Natural killer cell (primary cell): ENCODE data around the gene FANK1. TPM values are rescaled to one million over a fixed set of nuclear protein-coding genes. Genes with fewer than 3 reads are reported as not detected.
"Not testable (repeated sequence)": the region's sequence is repeated elsewhere in the genome, so short reads cannot be mapped to it uniquely, and the experiment has no call there.

Source experiments
- ATAC-seq, 3 donors: fragments of 150-1000 bp in 2 of 3; fragments of 200-7000 bp in 1 of 3; cut with Tn5 transposase; 1 replicate in 1 of 3; 2 replicates in 2 of 3; pipeline ENCODE4 v1.10.0; 2021; ENCODE audit warnings: mild to moderate bottlenecking in 2 of 3, moderate library complexity in 2 of 3
- DNase-seq, 2 donors: peaks; one replicate each; pipeline versions ENCODE4 v3.0.0 to v3.0.0-alpha.2; 2013 to 2021; ENCODE audit warnings: mixed read lengths in 1 of 2
- H3K27ac ChIP-seq: one replicate; pipeline ENCODE4 v1.5.1; 2013; ENCODE audit warnings: mild to moderate bottlenecking, low read length
- H3K27me3 ChIP-seq: one replicate; pipeline ENCODE4 v1.6.1; 2013; ENCODE audit warnings: low read length; ENCODE audit not compliant: control insufficient read depth, insufficient read depth
- H3K36me3 ChIP-seq: one replicate; pipeline ENCODE4 v1.6.1; 2013; ENCODE audit warnings: low read length; ENCODE audit not compliant: control insufficient read depth, insufficient read depth
- H3K4me1 ChIP-seq: one replicate; pipeline ENCODE4 v1.6.1; 2013; ENCODE audit warnings: low read length; ENCODE audit not compliant: control insufficient read depth, insufficient read depth
- H3K4me3 ChIP-seq: one replicate; pipeline ENCODE4 v1.5.1; 2013; ENCODE audit warnings: low read length
- H3K9me3 ChIP-seq: one replicate; pipeline ENCODE4 v1.6.1; 2013; ENCODE audit warnings: low read length; ENCODE audit not compliant: control insufficient read depth, insufficient read depth
- H3K27ac Mint-ChIP-seq, 2 donors: one replicate each; pipeline ENCODE4 v1.8.0; 2022; ENCODE audit warnings: mild to moderate bottlenecking in 2 of 2, mixed read lengths in 2 of 2, moderate library complexity in 1 of 2
- H3K27me3 Mint-ChIP-seq, 2 donors: one replicate each; pipeline ENCODE4 v1.8.0; 2022; ENCODE audit warnings: low read depth in 2 of 2, mixed read lengths in 2 of 2
- H3K36me3 Mint-ChIP-seq: one replicate; pipeline ENCODE4 v1.8.0; 2022; ENCODE audit warnings: mixed read lengths
- H3K4me1 Mint-ChIP-seq, 2 donors: one replicate each; pipeline ENCODE4 v1.8.0; 2022; ENCODE audit warnings: mixed read lengths in 2 of 2
- H3K4me3 Mint-ChIP-seq: one replicate; pipeline ENCODE4 v1.8.0; 2022; ENCODE audit warnings: mild to moderate bottlenecking, moderate library complexity, mixed read lengths
- H3K9me3 Mint-ChIP-seq, 2 donors: one replicate each; pipeline ENCODE4 v1.8.0; 2022; ENCODE audit warnings: mixed read lengths in 2 of 2
- WGBS: methylation state at CpG from one replicate; pipeline ENCODE4 v1.1.7; 2013; ENCODE audit warnings: missing lambda C conversion rate; ENCODE audit not compliant: insufficient coverage; 5-methylcytosine and 5-hydroxymethylcytosine counted together
- intact Hi-C: fragments of 100-400 bp; cut with micrococcal nuclease; formaldehyde crosslinking; loops from one replicate; pipeline ENCODE4 v1.14.2; 2022
- total RNA-seq, 4 donors: library from RNA; stranded (reverse); fragments of 120-200 nt in 1 of 4; gene quantifications; one replicate each; pipeline versions ENCODE4 v1.2.3 to v1.2.4, GENCODE V29; 2013 to 2022
- TF ChIP-seq, protein P1 (sequence below): fragments of 200-600 bp; IDR thresholded peaks from one replicate; pipeline ENCODE4 v1.8.0; 2022; ENCODE audit warnings: antibody characterized with exemption

FANK1 gene, protein sequence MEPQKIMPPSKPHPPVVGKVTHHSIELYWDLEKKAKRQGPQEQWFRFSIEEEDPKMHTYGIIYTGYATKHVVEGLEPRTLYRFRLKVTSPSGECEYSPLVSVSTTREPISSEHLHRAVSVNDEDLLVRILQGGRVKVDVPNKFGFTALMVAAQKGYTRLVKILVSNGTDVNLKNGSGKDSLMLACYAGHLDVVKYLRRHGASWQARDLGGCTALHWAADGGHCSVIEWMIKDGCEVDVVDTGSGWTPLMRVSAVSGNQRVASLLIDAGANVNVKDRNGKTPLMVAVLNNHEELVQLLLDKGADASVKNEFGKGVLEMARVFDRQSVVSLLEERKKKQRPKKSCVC
- not detected for total RNA-seq
- 0.16 TPM for total RNA-seq (2013)

DNA sequence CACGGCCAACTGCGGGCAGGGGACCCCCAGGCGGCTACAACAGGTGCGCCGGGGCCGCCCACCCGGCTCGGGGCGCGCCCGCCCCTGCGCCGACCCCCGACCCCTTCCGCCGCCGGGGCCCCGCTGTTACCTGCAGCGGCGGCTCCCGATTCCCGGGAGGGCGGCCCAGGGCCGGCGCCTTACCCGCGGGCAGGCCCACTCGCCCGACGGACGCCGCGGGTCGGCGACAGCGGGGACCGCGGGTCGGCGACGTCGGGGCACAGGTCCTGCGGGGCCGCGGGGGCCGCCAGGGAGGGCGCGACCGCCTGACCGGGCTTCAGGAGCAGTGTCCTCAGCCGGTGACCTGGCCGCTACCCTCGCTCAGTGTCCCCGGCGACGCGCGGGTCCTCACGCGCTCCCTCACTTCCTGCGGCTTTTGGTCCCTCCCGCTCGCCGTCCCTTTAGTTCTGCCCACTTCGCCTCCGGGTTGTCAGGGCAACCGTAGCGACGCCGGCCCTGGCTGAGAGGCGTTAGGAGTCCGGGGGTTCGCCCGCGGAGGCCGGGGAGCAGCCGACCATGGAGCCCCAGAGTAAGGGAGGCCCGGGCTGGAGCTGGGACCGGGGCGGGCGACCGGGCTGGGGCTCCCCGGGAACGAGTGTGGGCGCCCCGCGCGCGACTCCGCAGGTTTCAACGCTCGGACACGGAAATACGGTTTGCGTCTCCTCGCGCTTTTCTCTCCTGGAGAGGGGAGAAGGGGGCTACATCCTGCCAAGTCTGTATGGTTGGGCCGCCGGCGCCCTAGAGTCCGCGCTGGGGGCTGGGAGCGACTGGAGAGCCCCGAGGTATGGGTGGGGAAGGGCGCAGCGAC is at the start of gene FANK1:
Gene FANK1 (plus strand): TSS at position 477 of the 847 bp plus-strand sequence. CDS start 79 bp downstream, at position 556.
- H3K9me3 Mint-ChIP-seq, intact Hi-C loops, H3K27ac ChIP-seq, H3K27me3 ChIP-seq, H3K4me1 ChIP-seq, H3K9me3 ChIP-seq, H3K36me3 ChIP-seq, H3K36me3 Mint-ChIP-seq: not testable (repeated sequence)
- DNase-seq (peak; percentile 79 to 82), ATAC-seq (peak; percentile 86 to 92 (median 89))
- Mint-ChIP-seq H3K27me3 (peaks cover 7 to 12% of the 10 kb centered on the region in 2 donors), H3K27ac (peak within 1 kb of the TSS; percentile 73 to 79), H3K4me1 (peaks cover 24 to 28% of the 10 kb centered on the region in 2 donors), H3K4me3 (peak within 1 kb of the TSS; percentile 92)
- 16% methylated on average over 100 of the region's 106 CpGs for WGBS
- H3K4me3 ChIP-seq, result peak within 1 kb of the TSS; percentile 60

DNA sequence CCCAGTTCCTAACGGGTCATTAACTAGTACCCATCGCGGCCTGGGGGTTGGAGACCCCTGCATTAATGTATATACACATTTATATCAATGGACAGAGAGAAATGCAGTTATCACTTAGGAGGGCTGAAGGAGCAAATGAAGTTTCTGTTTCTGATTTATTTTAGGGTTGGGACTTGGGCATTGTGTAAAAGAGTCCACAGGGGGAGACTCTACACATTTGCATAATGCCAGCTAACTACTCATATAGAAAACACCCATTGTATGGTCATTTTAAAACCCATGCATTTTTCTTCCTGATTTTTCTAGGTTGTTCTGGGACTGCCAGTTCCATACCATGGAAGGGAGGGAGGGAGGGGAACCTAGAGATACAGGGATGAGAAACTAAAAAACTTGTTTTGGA is 49.5 kb upstream of the FANK1 start:
- TF ChIP-seq, protein P1, sequence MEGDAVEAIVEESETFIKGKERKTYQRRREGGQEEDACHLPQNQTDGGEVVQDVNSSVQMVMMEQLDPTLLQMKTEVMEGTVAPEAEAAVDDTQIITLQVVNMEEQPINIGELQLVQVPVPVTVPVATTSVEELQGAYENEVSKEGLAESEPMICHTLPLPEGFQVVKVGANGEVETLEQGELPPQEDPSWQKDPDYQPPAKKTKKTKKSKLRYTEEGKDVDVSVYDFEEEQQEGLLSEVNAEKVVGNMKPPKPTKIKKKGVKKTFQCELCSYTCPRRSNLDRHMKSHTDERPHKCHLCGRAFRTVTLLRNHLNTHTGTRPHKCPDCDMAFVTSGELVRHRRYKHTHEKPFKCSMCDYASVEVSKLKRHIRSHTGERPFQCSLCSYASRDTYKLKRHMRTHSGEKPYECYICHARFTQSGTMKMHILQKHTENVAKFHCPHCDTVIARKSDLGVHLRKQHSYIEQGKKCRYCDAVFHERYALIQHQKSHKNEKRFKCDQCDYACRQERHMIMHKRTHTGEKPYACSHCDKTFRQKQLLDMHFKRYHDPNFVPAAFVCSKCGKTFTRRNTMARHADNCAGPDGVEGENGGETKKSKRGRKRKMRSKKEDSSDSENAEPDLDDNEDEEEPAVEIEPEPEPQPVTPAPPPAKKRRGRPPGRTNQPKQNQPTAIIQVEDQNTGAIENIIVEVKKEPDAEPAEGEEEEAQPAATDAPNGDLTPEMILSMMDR, result no peak
- H3K36me3 ChIP-seq, result peaks cover 22% of the 10 kb centered on the region
- no peak overlapping the region for H3K4me3 Mint-ChIP-seq
- H3K36me3 Mint-ChIP-seq, result no peaks in the 10 kb centered on the region
- intact Hi-C loops, result no loop called here
- H3K4me3 ChIP-seq, result no peak overlapping the region
- H3K4me1 ChIP-seq, result no peaks in the 10 kb centered on the region
- 100% methylated on average over 3 of the region's 3 CpGs for WGBS
- no peaks in the 10 kb centered on the region for H3K27me3 ChIP-seq
- H3K27ac Mint-ChIP-seq, result no peak overlapping the region
- H3K27ac ChIP-seq, result no peak overlapping the region
- H3K27me3 Mint-ChIP-seq, result no peaks in the 10 kb centered on the region
- ATAC-seq (no peak), DNase-seq (no peak)
- H3K9me3 ChIP-seq, result no peaks in the 10 kb centered on the region
- H3K4me1 Mint-ChIP-seq, result no peaks in the 10 kb centered on the region
- no peaks in the 10 kb centered on the region for H3K9me3 Mint-ChIP-seq

DNA sequence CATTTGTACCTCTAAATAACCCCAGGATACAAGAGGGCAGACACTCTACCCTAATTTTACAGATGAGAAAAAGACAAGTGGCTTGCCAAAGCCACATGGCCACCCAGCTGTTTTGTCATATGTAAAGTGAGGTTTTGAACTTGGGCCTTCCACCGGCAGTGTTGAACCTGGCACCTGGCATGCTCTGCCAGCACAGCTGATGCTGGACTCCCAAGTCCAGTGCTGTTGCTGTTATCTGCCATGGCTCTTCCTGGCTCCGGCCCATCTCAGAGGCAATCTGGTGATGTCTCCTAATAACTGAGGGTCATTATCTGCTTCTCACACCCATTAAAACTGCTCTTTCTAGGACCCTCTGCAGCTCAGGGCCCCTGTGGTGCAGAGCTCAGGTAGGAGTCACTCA is 48.0 kb upstream of the FANK1 start:
- H3K27me3 ChIP-seq, result no peaks in the 10 kb centered on the region
- TF ChIP-seq, protein P1, result no peak
- no peak for ATAC-seq
- Mint-ChIP-seq H3K9me3 (no peaks in the 10 kb centered on the region), H3K36me3 (peaks cover 5% of the 10 kb centered on the region), H3K4me3 (no peak overlapping the region), H3K4me1 (no peaks in the 10 kb centered on the region), H3K27ac (no peak overlapping the region), H3K27me3 (no peaks in the 10 kb centered on the region)
- no peak overlapping the region for H3K4me3 ChIP-seq
- H3K27ac ChIP-seq, result no peak overlapping the region
- intact Hi-C loops, result no loop called here
- H3K4me1 ChIP-seq, result no peaks in the 10 kb centered on the region
- no peak for DNase-seq
- WGBS, result 95% methylated on average over 2 of the region's 2 CpGs
- H3K36me3 ChIP-seq, result peaks cover 24% of the 10 kb centered on the region
- no peaks in the 10 kb centered on the region for H3K9me3 ChIP-seq

DNA sequence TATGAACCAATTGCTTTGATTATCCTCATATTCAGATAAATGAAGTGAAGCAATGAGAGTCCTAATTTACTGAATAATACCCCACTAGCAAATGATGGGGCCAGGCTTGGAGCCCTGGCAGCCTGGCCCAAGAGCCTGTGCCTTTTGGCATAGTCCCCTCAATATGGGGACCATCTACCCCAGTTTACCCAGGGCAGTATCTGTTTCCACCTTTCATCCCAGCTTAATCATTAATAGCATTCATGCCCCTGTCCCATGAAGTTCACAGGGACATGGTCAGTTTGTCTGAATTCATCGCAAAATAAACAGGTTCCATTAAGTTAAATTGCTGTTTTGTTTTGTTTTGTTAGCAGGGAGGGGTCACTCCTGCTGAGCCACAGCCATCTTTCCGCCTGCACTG is 47.5 kb upstream of the FANK1 start:
- Mint-ChIP-seq H3K36me3 (peaks cover 5% of the 10 kb centered on the region), H3K9me3 (no peaks in the 10 kb centered on the region), H3K4me1 (no peaks in the 10 kb centered on the region), H3K4me3 (no peak overlapping the region), H3K27me3 (no peaks in the 10 kb centered on the region), H3K27ac (no peak overlapping the region)
- TF ChIP-seq, protein P1, result no peak
- no peaks in the 10 kb centered on the region for H3K4me1 ChIP-seq
- no peak overlapping the region for H3K27ac ChIP-seq
- peaks cover 24% of the 10 kb centered on the region for H3K36me3 ChIP-seq
- no peak for ATAC-seq
- no peak for DNase-seq
- no peaks in the 10 kb centered on the region for H3K9me3 ChIP-seq
- H3K27me3 ChIP-seq, result no peaks in the 10 kb centered on the region
- H3K4me3 ChIP-seq, result no peak overlapping the region
- 91% methylated on average over 2 of the region's 2 CpGs for WGBS
- intact Hi-C loops, result no loop called here
